BJ (cell line): ENCODE results near the gene IL1RL1. TPM values are rescaled to one million over a fixed set of nuclear protein-coding genes. Genes with fewer than 3 reads are reported as not detected.

Experiments
- CTCF ChIA-PET: fragments of 350-600 bp; formaldehyde crosslinking; extraction: SDS; loops from one replicate; lab custom pipeline; 2021; ENCODE audit warnings: antibody characterized with exemption, inconsistent platforms; lab: Yijun Ruan, JAX
- POLR2A ChIA-PET: fragments of 300-600 bp; sonication (Branson Sonifier 250); formaldehyde crosslinking; extraction: SDS; loops from one replicate; lab custom pipeline; 2021; ENCODE audit warnings: antibody characterized with exemption; lab: Charles Lee
- DNase-seq: peaks from one replicate; pipeline ENCODE4 v3.0.0-alpha.2; 2011; ENCODE audit warnings: low read depth
- H3K27me3 ChIP-seq: 2 replicates; pipeline ENCODE4 v1.6.0; 2011; ENCODE audit warnings: low read length; ENCODE audit not compliant: control insufficient read depth, insufficient read depth
- H3K36me3 ChIP-seq: 2 replicates; pipeline ENCODE4 v1.5.1; 2011; ENCODE audit warnings: low read length; ENCODE audit not compliant: control insufficient read depth, insufficient read depth
- H3K4me3 ChIP-seq: 2 replicates; pipeline ENCODE4 v1.5.1; 2011; ENCODE audit warnings: low read depth, mild to moderate bottlenecking, control low read depth, low read length
- CTCF ChIP-seq: IDR thresholded peaks from 2 replicates; pipeline ENCODE4 v1.5.1; 2011; ENCODE audit warnings: low read depth, mild to moderate bottlenecking, control low read depth, inconsistent platforms, low read length, moderate library complexity; ENCODE audit not compliant: insufficient read depth
- polyA plus RNA-seq: library from polyadenylated mRNA; depleted of rRNA; stranded (reverse); fragments of >200 nt; gene quantifications from 2 replicates; pipeline ENCODE4 v1.2.3, GENCODE V29; 2011

Gene IL1RL1
- polyA plus RNA-seq, 1 experiment, result not detected

- no peak for TF ChIP-seq CTCF
- H3K27me3 ChIP-seq, result peaks cover 6% of the 10 kb centered on the region
- no peak for DNase-seq
- no peak overlapping the region for H3K4me3 ChIP-seq
- no peaks in the 10 kb centered on the region for H3K36me3 ChIP-seq
- CTCF ChIA-PET, result no interaction called here
- POLR2A ChIA-PET, result no interaction called here
These were observed 5.2 kb upstream of the IL1RL1 start for GRCh38 chr2:102306125-102306524.

GRCh38 chr2:102313025-102313424 lies 1.7 kb downstream of the IL1RL1 start:
- POLR2A ChIA-PET, result no interaction called here
- Histone ChIP-seq H3K4me3 (no peak overlapping the region), H3K36me3 (no peaks in the 10 kb centered on the region), H3K27me3 (peaks cover 1% of the 10 kb centered on the region)
- no peak for DNase-seq
- TF ChIP-seq CTCF, result no peak
- CTCF ChIA-PET, result no interaction called here

GRCh38 chr2:102313471-102313870 lies 2.1 kb downstream of the IL1RL1 start:
- no peak for DNase-seq
- Histone ChIP-seq H3K4me3 (no peak overlapping the region), H3K27me3 (peaks cover 1% of the 10 kb centered on the region), H3K36me3 (no peaks in the 10 kb centered on the region)
- TF ChIP-seq CTCF, result no peak
- POLR2A ChIA-PET, result no interaction called here
- CTCF ChIA-PET, result no interaction called here

DNA sequence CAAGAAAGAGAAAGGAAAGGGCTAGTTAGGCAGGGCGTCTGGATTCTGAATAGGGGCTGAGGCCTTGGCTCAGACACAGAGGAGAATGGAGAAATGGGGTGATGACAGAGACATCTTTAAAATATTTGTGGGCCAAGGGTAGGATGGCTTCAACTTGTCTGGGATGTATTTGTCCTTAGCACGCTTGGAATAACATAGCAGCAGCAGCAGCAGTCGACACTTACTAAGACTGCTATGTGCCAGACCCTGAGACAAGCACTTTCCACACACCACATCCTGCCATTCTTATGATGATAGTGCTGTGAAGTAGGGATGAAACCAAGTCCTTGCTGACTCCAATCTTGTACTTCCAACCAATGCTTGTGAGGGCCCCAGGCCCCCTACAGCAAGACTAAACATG lies 2.6 kb downstream of the IL1RL1 start:
- TF ChIP-seq CTCF, result no peak
- ChIA-PET POLR2A (no interaction called here), CTCF (no interaction called here)
- Histone ChIP-seq H3K27me3 (peaks cover 1% of the 10 kb centered on the region), H3K4me3 (no peak overlapping the region), H3K36me3 (no peaks in the 10 kb centered on the region)
- no peak for DNase-seq

DNA sequence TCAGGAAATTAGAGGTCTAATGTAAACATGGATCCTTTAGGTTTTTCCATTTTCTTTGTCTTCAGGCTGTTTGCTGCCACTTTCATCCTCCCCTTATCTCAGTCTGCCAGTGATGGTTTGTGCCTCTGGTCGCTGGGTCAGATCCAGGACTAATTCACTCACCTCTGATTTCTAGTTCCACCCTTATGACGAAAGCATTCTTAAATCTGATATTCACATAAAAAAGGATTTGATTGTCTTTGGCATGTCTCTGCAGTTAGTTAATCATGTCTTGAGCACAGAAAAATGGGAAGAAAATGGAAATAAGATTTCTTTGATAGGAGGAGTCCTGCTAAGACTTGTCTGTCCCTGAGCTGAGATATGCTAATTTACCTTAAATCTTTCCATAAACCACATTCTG lies 4.6 kb downstream of the IL1RL1 start:
- POLR2A ChIA-PET, result no interaction called here
- peaks cover 1% of the 10 kb centered on the region; the same call in 1 of the 2 replicates for H3K27me3 ChIP-seq
- H3K36me3 ChIP-seq, result no peaks in the 10 kb centered on the region
- DNase-seq, result no peak
- CTCF ChIA-PET, result interaction anchor here (0.6 kb wide), 1 partner anchor 702 kb away, joined by 3 read pairs; no protein-coding TSS in a partner anchor
- H3K4me3 ChIP-seq, result no peak overlapping the region
- no peak for TF ChIP-seq CTCF
